Activated CD8-positive, alpha-beta memory T cell treated with anti-CD3 and anti-CD28 coated beads, Interleukin-2, amount 50 U/mL, for 48 hours (primary cell): ENCODE data around the gene ADAMTS4.

Experiments used
- DNase-seq: peaks from one replicate; pipeline ENCODE4 v3.0.0-alpha.2; 2020

ADAMTS4 gene

GRCh38 chr1:161138431-161138830 is 60.4 kb downstream of the ADAMTS4 start:
- no peak for DNase-seq

GRCh38 chr1:161137881-161138280 is 61.0 kb downstream of the ADAMTS4 start:
- DNase-seq: no peak
